GM23338 (cell line): ENCODE measurements around the gene CCDC60. TPM values are rescaled to one million over a fixed set of nuclear protein-coding genes. Genes with fewer than 3 reads are reported as not detected.

Experiments
- ATAC-seq: fragments of 200-7000 bp; cut with Tn5 transposase; 3 replicates; pipeline ENCODE4 v1.9.1; 2020
- DNase-seq: peaks from one replicate; pipeline ENCODE4 v3.0.0-alpha.2; 2015; ENCODE audit warnings: low spot score
- H2AFZ ChIP-seq: fragments of 200-600 bp; sonication (generic); 2 replicates; pipeline ENCODE4 v1.8.0; 2016; ENCODE audit warnings: antibody characterized with exemption, mild to moderate bottlenecking, moderate library complexity
- H3F3A ChIP-seq: fragments of 200-600 bp; sonication (generic); replicated peaks from 2 replicates; pipeline ENCODE4 v1.8.0; 2017; ENCODE audit warnings: antibody characterized with exemption, mixed run types, low read depth
- H3K27ac ChIP-seq: fragments of 200-600 bp; sonication (generic); 2 replicates; pipeline ENCODE4 v1.6.1; 2016; ENCODE audit warnings: low read depth
- H3K27me3 ChIP-seq: fragments of 200-600 bp; sonication (generic); 2 replicates; pipeline ENCODE4 v1.8.0; 2016; ENCODE audit warnings: mild to moderate bottlenecking, mixed run types, moderate library complexity; ENCODE audit not compliant: insufficient read depth
- H3K36me3 ChIP-seq: fragments of 200-600 bp; sonication (generic); 2 replicates; pipeline ENCODE4 v1.8.0; 2016; ENCODE audit warnings: mild to moderate bottlenecking; ENCODE audit not compliant: insufficient read depth
- H3K4me1 ChIP-seq: fragments of 200-600 bp; sonication (generic); 2 replicates; pipeline ENCODE4 v1.8.0; 2016; ENCODE audit warnings: mild to moderate bottlenecking, moderate library complexity; ENCODE audit not compliant: insufficient read depth
- H3K4me2 ChIP-seq: fragments of 200-600 bp; sonication (generic); 2 replicates; pipeline ENCODE4 v1.7.1; 2017; ENCODE audit warnings: mixed run types
- H3K4me3 ChIP-seq: fragments of 200-600 bp; sonication (generic); 2 replicates; pipeline ENCODE4 v1.6.1; 2016; ENCODE audit warnings: mixed run types
- H3K79me2 ChIP-seq: fragments of 200-600 bp; sonication (generic); replicated peaks from 2 replicates; pipeline ENCODE4 v1.8.0; 2017; ENCODE audit warnings: mild to moderate bottlenecking; ENCODE audit not compliant: insufficient read depth
- H3K9me2 ChIP-seq: fragments of 200-600 bp; sonication (generic); 2 replicates; pipeline ENCODE4 v1.8.0; 2017; ENCODE audit not compliant: insufficient read depth
- H4K20me1 ChIP-seq: fragments of 200-600 bp; sonication (generic); replicated peaks from 2 replicates; pipeline ENCODE4 v1.8.0; 2017; ENCODE audit warnings: mild to moderate bottlenecking; ENCODE audit not compliant: insufficient read depth
- H3K27ac Mint-ChIP-seq: 2 replicates; pipeline ENCODE4 v1.8.0; 2020; ENCODE audit warnings: inconsistent platforms, mild to moderate bottlenecking, moderate library complexity, mixed read lengths
- H3K27me3 Mint-ChIP-seq: 3 replicates; pipeline ENCODE4 v1.8.0; 2022; ENCODE audit warnings: low read depth, mild to moderate bottlenecking, moderate library complexity, mixed read lengths, inconsistent platforms; ENCODE audit not compliant: insufficient read depth, poor library complexity
- H3K36me3 Mint-ChIP-seq: 3 replicates; pipeline ENCODE4 v1.8.0; 2021; ENCODE audit warnings: low read depth, mild to moderate bottlenecking, inconsistent platforms, moderate library complexity, mixed read lengths
- H3K4me1 Mint-ChIP-seq: 3 replicates; pipeline ENCODE4 v1.8.0; 2020; ENCODE audit warnings: mild to moderate bottlenecking, inconsistent platforms, mixed read lengths
- H3K4me3 Mint-ChIP-seq: 3 replicates; pipeline ENCODE4 v1.8.0; 2021; ENCODE audit warnings: moderate library complexity, mild to moderate bottlenecking, inconsistent platforms, mixed read lengths
- H3K9me3 Mint-ChIP-seq: 3 replicates; pipeline ENCODE4 v1.8.0; 2020; ENCODE audit warnings: moderate library complexity, mild to moderate bottlenecking, inconsistent platforms, mixed read lengths
- CREB1 ChIP-seq: fragments of 250-450 bp; sonication (Bioruptor Pico); IDR thresholded peaks from 2 replicates; pipeline ENCODE4 v1.5.0; 2020; ENCODE audit warnings: low read depth, mild to moderate bottlenecking, moderate library complexity
- CTCF ChIP-seq, 2 experiments: fragments of 200-600 bp in 1 of 2; sonication (generic) in 1 of 2; conservative IDR thresholded peaks; 2 replicates each; pipeline versions ENCODE4 v1.5.1 to v1.6.1; 2016 to 2017; ENCODE audit warnings: antibody characterized with exemption in 2 of 2, low read depth in 2 of 2, mild to moderate bottlenecking in 2 of 2, moderate library complexity in 1 of 2
- ETS1 ChIP-seq: IDR thresholded peaks from 2 replicates; pipeline ENCODE4 v1.6.1; 2016; ENCODE audit warnings: antibody characterized with exemption
- EZH2 ChIP-seq: fragments of 200-600 bp; sonication (generic); IDR thresholded peaks from one replicate; pipeline ENCODE4 v1.8.0; 2017; ENCODE audit warnings: antibody characterized with exemption, mild to moderate bottlenecking, low read depth; ENCODE audit not compliant: unreplicated experiment
- EZH2phosphoT487 ChIP-seq: fragments of 200-600 bp; sonication (generic); IDR thresholded peaks from one replicate; pipeline ENCODE4 v1.8.1; 2018; ENCODE audit warnings: antibody characterized with exemption; ENCODE audit not compliant: unreplicated experiment
- JUNB ChIP-seq: IDR thresholded peaks from one replicate; pipeline ENCODE4 v1.6.1; 2016; ENCODE audit warnings: antibody characterized with exemption; ENCODE audit not compliant: unreplicated experiment
- NANOG ChIP-seq: IDR thresholded peaks from 2 replicates; pipeline ENCODE4 v1.6.1; 2016; ENCODE audit warnings: antibody characterized with exemption, borderline replicate concordance
- POLR2AphosphoS5 ChIP-seq: IDR thresholded peaks from 2 replicates; pipeline ENCODE4 v1.6.1; 2016; ENCODE audit warnings: antibody characterized with exemption, low read depth
- REST ChIP-seq: IDR thresholded peaks from one replicate; pipeline ENCODE4 v1.6.1; 2018; ENCODE audit warnings: antibody characterized with exemption; ENCODE audit not compliant: unreplicated experiment
- STAT1 ChIP-seq: IDR thresholded peaks from one replicate; pipeline ENCODE4 v1.6.1; 2016; ENCODE audit warnings: antibody characterized with exemption; ENCODE audit not compliant: unreplicated experiment
- ZNF114 ChIP-seq: fragments of 250-450 bp; sonication (Bioruptor Pico); IDR thresholded peaks from 2 replicates; pipeline ENCODE4 v1.5.0; 2020; ENCODE audit warnings: mild to moderate bottlenecking, moderate library complexity
- ZNF331 ChIP-seq: fragments of 250-450 bp; sonication (Bioruptor Pico); IDR thresholded peaks from 2 replicates; pipeline ENCODE4 v1.5.0; 2020; ENCODE audit warnings: low read depth, mild to moderate bottlenecking, moderate library complexity
- ZNF462 ChIP-seq: fragments of 250-450 bp; sonication (Bioruptor Pico); IDR thresholded peaks from 2 replicates; pipeline ENCODE4 v1.5.0; 2020; ENCODE audit warnings: mild to moderate bottlenecking, moderate library complexity
- polyA plus RNA-seq: library from polyadenylated mRNA; unstranded; fragments of >200 nt; fragmentation: Nextera tagmentation; extraction: Ambion mirVana; gene quantifications from 2 replicates; pipeline ENCODE4 v1.2.1, GENCODE V29; 2016
- total RNA-seq: library from RNA; depleted of rRNA; stranded (reverse); fragments of >200 nt; shearing (Covaris generic); gene quantifications from 2 replicates; pipeline ENCODE4 v1.2.3, GENCODE V29; 2014

Gene CCDC60
- total and polyA plus RNA-seq, 2 experiments from 2014 or later, result 0.53 TPM; not detected in 1

GRCh38 chr12:119320678-119321077 lies 13.9 kb upstream of the CCDC60 start:
- no peaks in the 10 kb centered on the region for H3K9me2 ChIP-seq
- no peak overlapping the region for H3K4me3 Mint-ChIP-seq
- 0 out of 2 replicates have a peak, but pooled peaks cover 4% of the 10 kb centered on the region for H3K4me1 ChIP-seq
- no peaks in the 10 kb centered on the region for H3K27me3 Mint-ChIP-seq
- H3K27ac Mint-ChIP-seq, result no peak overlapping the region
- no peaks in the 10 kb centered on the region for H3K36me3 Mint-ChIP-seq
- no peak for DNase-seq
- no peak overlapping the region for H3K4me2 ChIP-seq
- H3K4me3 ChIP-seq, result no peak overlapping the region
- no peak overlapping the region for H2AFZ ChIP-seq
- H3F3A ChIP-seq, result no peaks in the 10 kb centered on the region
- TF ChIP-seq EZH2, result no peak
- no peak for TF ChIP-seq ZNF331 (CRISPR knock-in tag)
- TF ChIP-seq CREB1, result no peak
- no peak for TF ChIP-seq ZNF462 (CRISPR knock-in tag)
- TF ChIP-seq POLR2AphosphoS5, result no peak
- TF ChIP-seq NANOG, result no peak
- TF ChIP-seq ETS1, result no peak
- TF ChIP-seq REST, result no peak
- no peak for TF ChIP-seq EZH2phosphoT487
- no peak for TF ChIP-seq STAT1
- TF ChIP-seq JUNB, result no peak
- TF ChIP-seq ZNF114 (CRISPR knock-in tag), result no peak
- no peak for TF ChIP-seq CTCF (conservative IDR thresholded peaks at IDR 0.05; ENCODE audit: low read depth in 2 of 2)
- no peak for ATAC-seq
- no peaks in the 10 kb centered on the region for H4K20me1 ChIP-seq
- H3K79me2 ChIP-seq, result no peaks in the 10 kb centered on the region
- no peaks in the 10 kb centered on the region for H3K36me3 ChIP-seq
- H3K9me3 Mint-ChIP-seq, result no peaks in the 10 kb centered on the region
- H3K27me3 ChIP-seq, result no peaks in the 10 kb centered on the region
- no peaks in the 10 kb centered on the region for H3K4me1 Mint-ChIP-seq
- H3K27ac ChIP-seq, result no peak overlapping the region
